H1 (cell line): ENCODE data around the gene TSPAN3. TPM values are rescaled to one million over a fixed set of nuclear protein-coding genes. Genes with fewer than 3 reads are reported as not detected.
A peak's percentile ranks its signal among the peaks of the same experiment; 100 is the strongest.

Experiments
- CTCF ChIA-PET: fragments of 300-600 bp; sonication (Branson Sonifier 250); formaldehyde crosslinking; loops from one replicate; lab custom pipeline; 2021; ENCODE audit not compliant: partially characterized antibody; lab: Charles Lee
- POLR2A ChIA-PET: fragments of 300-600 bp; sonication (Branson Sonifier 250); formaldehyde crosslinking; loops from one replicate; lab custom pipeline; 2021; ENCODE audit warnings: inconsistent platforms; ENCODE audit not compliant: partially characterized antibody; lab: Charles Lee
- DNase-seq, 2 experiments: peaks; one replicate each; pipeline versions ENCODE4 v3.0.0 to v3.0.0-alpha.2; 2010 to 2022; ENCODE audit warnings: low spot score in 2 of 2, low read depth in 1 of 2, mixed read lengths in 1 of 2
- FAIRE-seq: peaks from 2 replicates; lab custom pipeline; 2011; peaks lifted over from hg19 to GRCh38; lab: Jason Lieb, UNC
- H2AFZ ChIP-seq: 2 replicates; pipeline ENCODE4 v1.8.1; 2012; ENCODE audit warnings: low read length, inconsistent platforms
- H2AK5ac ChIP-seq: 2 replicates; pipeline ENCODE4 v1.6.1; 2013; ENCODE audit warnings: low read depth, low read length
- H2BK120ac ChIP-seq: replicated peaks from 2 replicates; pipeline ENCODE3; 2013; ENCODE audit warnings: low read depth, low read length, inconsistent platforms
- H2BK12ac ChIP-seq: 2 replicates; pipeline ENCODE4 v1.6.1; 2013; ENCODE audit warnings: low read depth, low read length
- H2BK15ac ChIP-seq: 2 replicates; pipeline ENCODE4 v1.6.1; 2013; ENCODE audit warnings: low read length
- H2BK20ac ChIP-seq: 2 replicates; pipeline ENCODE4 v1.6.1; 2013; ENCODE audit warnings: low read length
- H2BK5ac ChIP-seq: 2 replicates; pipeline ENCODE4 v1.6.1; 2013; ENCODE audit warnings: low read depth, low read length
- H3K14ac ChIP-seq: 2 replicates; pipeline ENCODE4 v1.6.1; 2013; ENCODE audit warnings: inconsistent platforms; ENCODE audit not compliant: insufficient read length
- H3K18ac ChIP-seq: 2 replicates; pipeline ENCODE4 v1.6.1; 2013; ENCODE audit warnings: low read length; ENCODE audit errors: extremely low read depth
- H3K23ac ChIP-seq: 2 replicates; pipeline ENCODE4 v1.6.1; 2013; ENCODE audit warnings: inconsistent platforms; ENCODE audit not compliant: insufficient read length
- H3K23me2 ChIP-seq: 2 replicates; pipeline ENCODE4 v1.6.1; 2013; ENCODE audit warnings: low read depth, low read length
- H3K27ac ChIP-seq: 2 replicates; pipeline ENCODE4 v1.6.1; 2011; ENCODE audit warnings: low read depth, low read length, inconsistent platforms
- H3K27me3 ChIP-seq, 4 experiments: replicated peaks in 1 of 4; 1 replicate in 1 of 4; 2 replicates in 3 of 4; pipeline versions ENCODE4 v1.6.1 to v1.8.1; 2011 to 2013; ENCODE audit warnings: low read length in 3 of 4, mild to moderate bottlenecking in 3 of 4, inconsistent platforms in 2 of 4, mixed read lengths in 2 of 4, moderate library complexity in 1 of 4; ENCODE audit not compliant: control insufficient read depth in 3 of 4, insufficient read depth in 3 of 4; ENCODE audit errors: extremely low read depth in 1 of 4
- H3K36me3 ChIP-seq, 4 experiments: 2 replicates each; pipeline versions ENCODE4 v1.6.1 to v1.8.1; 2011 to 2013; ENCODE audit warnings: mild to moderate bottlenecking in 4 of 4, low read length in 3 of 4, moderate library complexity in 2 of 4, control low read depth in 1 of 4, inconsistent platforms in 1 of 4; ENCODE audit not compliant: insufficient read depth in 4 of 4, control insufficient read depth in 2 of 4
- H3K4ac ChIP-seq: replicated peaks from 2 replicates; pipeline ENCODE3; 2013; ENCODE audit warnings: low read length, low read depth, mixed read lengths, inconsistent platforms; ENCODE audit not compliant: insufficient read length
- H3K4me1 ChIP-seq, 4 experiments: replicated peaks in 1 of 4; 1 replicate in 1 of 4; 2 replicates in 3 of 4; pipeline versions ENCODE4 v1.6.1 to v1.8.1; 2011 to 2013; ENCODE audit warnings: low read length in 3 of 4, inconsistent platforms in 2 of 4, mixed read lengths in 1 of 4; ENCODE audit not compliant: insufficient read depth in 4 of 4, control insufficient read depth in 3 of 4
- H3K4me2 ChIP-seq, 2 experiments: 2 replicates each; pipeline versions ENCODE4 v1.6.1 to v1.8.1; 2011 to 2013; ENCODE audit warnings: low read depth in 2 of 2, low read length in 2 of 2, control low read depth in 1 of 2, inconsistent platforms in 1 of 2, mild to moderate bottlenecking in 1 of 2; ENCODE audit not compliant: insufficient read depth in 1 of 2
- H3K4me3 ChIP-seq, 4 experiments: fragments of 200-600, 300-600 bp in 1 of 4; sonication (generic), shearing (Covaris generic), sonication (Bioruptor Twin) in 1 of 4; 2 replicates each; pipeline versions ENCODE4 v1.5.1 to v1.8.1; 2011 to 2016; ENCODE audit warnings: low read length in 4 of 4, low read depth in 3 of 4, control low read depth in 2 of 4, inconsistent platforms in 2 of 4, mild to moderate bottlenecking in 2 of 4, mixed read lengths in 1 of 4, moderate library complexity in 1 of 4; ENCODE audit not compliant: insufficient read depth in 2 of 4; ENCODE audit errors: extremely low read depth in 1 of 4
- H3K56ac ChIP-seq: replicated peaks from 2 replicates; pipeline ENCODE3; 2013; ENCODE audit warnings: low read depth, mild to moderate bottlenecking, mixed read lengths, low read length, inconsistent platforms; ENCODE audit not compliant: insufficient read length
- H3K79me1 ChIP-seq: 2 replicates; pipeline ENCODE4 v1.6.1; 2013; ENCODE audit warnings: low read depth, low read length, control low read depth
- H3K79me2 ChIP-seq, 2 experiments: 2 replicates each; pipeline versions ENCODE4 v1.6.1 to v1.8.1; 2012 to 2013; ENCODE audit warnings: low read length in 2 of 2, mild to moderate bottlenecking in 2 of 2, inconsistent platforms in 1 of 2; ENCODE audit not compliant: insufficient read depth in 2 of 2, control insufficient read depth in 1 of 2
- H3K9ac ChIP-seq, 4 experiments: replicated peaks in 1 of 4; 1 replicate in 1 of 4; 2 replicates in 3 of 4; pipeline versions ENCODE4 v1.6.1 to v1.8.1; 2011 to 2013; ENCODE audit warnings: low read depth in 3 of 4, low read length in 3 of 4, control low read depth in 2 of 4, mild to moderate bottlenecking in 2 of 4, moderate library complexity in 2 of 4, inconsistent platforms in 1 of 4; ENCODE audit errors: extremely low read depth in 1 of 4
- H3K9me3 ChIP-seq, 2 experiments: 2 replicates each; pipeline versions ENCODE4 v1.6.1 to v1.8.1; 2012 to 2013; ENCODE audit warnings: mild to moderate bottlenecking in 2 of 2, moderate library complexity in 2 of 2, control low read depth in 1 of 2, inconsistent platforms in 1 of 2, low read depth in 1 of 2, low read length in 1 of 2, mixed read lengths in 1 of 2; ENCODE audit not compliant: insufficient read depth in 2 of 2
- H4K20me1 ChIP-seq, 2 experiments: replicated peaks in 1 of 2; 2 replicates each; pipeline versions ENCODE3 to v1.8.1; 2011 to 2013; ENCODE audit warnings: inconsistent platforms in 2 of 2, low read length in 2 of 2, mild to moderate bottlenecking in 1 of 2; ENCODE audit not compliant: insufficient read depth in 2 of 2, control insufficient read depth in 1 of 2
- H4K5ac ChIP-seq: 2 replicates; pipeline ENCODE4 v1.6.1; 2013; ENCODE audit warnings: low read length, low read depth, mixed read lengths, inconsistent platforms; ENCODE audit not compliant: insufficient read length
- H4K8ac ChIP-seq: 2 replicates; pipeline ENCODE4 v1.8.0; 2013; ENCODE audit warnings: mild to moderate bottlenecking, moderate library complexity, low read length, inconsistent platforms; ENCODE audit not compliant: insufficient read depth; ENCODE audit errors: extremely low read depth
- H4K91ac ChIP-seq: replicated peaks from 2 replicates; pipeline ENCODE3; 2013; ENCODE audit warnings: low read length, mixed read lengths, inconsistent platforms; ENCODE audit not compliant: insufficient read length
- BRCA1 ChIP-seq: IDR thresholded peaks from 2 replicates; pipeline ENCODE4 v1.6.1; 2012; ENCODE audit warnings: low read depth, low read length, improper control_type of control experiment
- EZH2 ChIP-seq: fragments of 200-600 bp; sonication (generic); IDR thresholded peaks from 2 replicates; pipeline ENCODE4 v1.7.1; 2012; ENCODE audit warnings: low read depth, mild to moderate bottlenecking, moderate library complexity, low read length, inconsistent platforms; ENCODE audit not compliant: severe bottlenecking
- JUND ChIP-seq: IDR thresholded peaks from 2 replicates; pipeline ENCODE4 v1.6.1; 2011; ENCODE audit warnings: mild to moderate bottlenecking, improper control_type of control experiment, low read length
- MAX ChIP-seq: IDR thresholded peaks from 2 replicates; pipeline ENCODE4 v1.6.1; 2012; ENCODE audit warnings: inconsistent platforms
- RBBP5 ChIP-seq: IDR thresholded peaks from 2 replicates; pipeline ENCODE4 v1.7.1; 2012; ENCODE audit warnings: low read depth, mild to moderate bottlenecking, inconsistent platforms, low read length, moderate library complexity, borderline replicate concordance
- SRF ChIP-seq: IDR thresholded peaks from 2 replicates; pipeline ENCODE4 v1.6.1; 2011; ENCODE audit warnings: mild to moderate bottlenecking, low read depth, low read length, moderate library complexity
- TCF12 ChIP-seq: IDR thresholded peaks from 2 replicates; pipeline ENCODE4 v1.6.1; 2011; ENCODE audit warnings: low read depth, mild to moderate bottlenecking, low read length
- WGBS, 2 experiments: shearing (Covaris generic) in 1 of 2; methylation state at CpG; one replicate each; pipeline versions ENCODE4 v1.1.6 to v1.1.7; 2013 to 2015; ENCODE audit warnings: low lambda C conversion rate in 2 of 2, mixed read lengths in 2 of 2, inconsistent platforms in 1 of 2, low coverage in 1 of 2, missing lambda C conversion rate in 1 of 2; ENCODE audit not compliant: insufficient replicate concordance in 2 of 2, insufficient coverage in 1 of 2, insufficient read length in 1 of 2; ENCODE audit errors: extremely low coverage in 1 of 2, missing lambda C conversion rate in 1 of 2; 5-methylcytosine and 5-hydroxymethylcytosine counted together
- polyA plus RNA-seq, 7 experiments: library from polyadenylated mRNA; depleted of rRNA in 3 of 7; stranded (reverse) in 5 of 7; unstranded in 2 of 7; fragments of >200 nt in 5 of 7; fragments of 200-250 nt in 2 of 7; gene quantifications; 1 replicate in 5 of 7; 2 replicates in 1 of 7; 4 replicates in 1 of 7; pipeline versions ENCODE4 v1.2.1 to v1.2.3, GENCODE V29; 2011 to 2013; ENCODE audit warnings: missing spikeins in 2 of 7, mixed read lengths in 2 of 7
- total RNA-seq: library from RNA; stranded (reverse); fragmentation: NEBNext Ultra II Directional; extraction: Animal tissue kit (Norgen Biotek cat#: 25700); gene quantifications from 2 replicates; pipeline ENCODE4 v1.2.1, GENCODE V29; 2021

Gene TSPAN3
- total and polyA plus RNA-seq, 2 of the 8 experiments (the other 6 are each of a cell fraction or from before 2014, with no cell fraction given), result 107 to 238 TPM

- peak overlapping the region; percentile 51; the same call in 1 of the 2 replicates for H2BK15ac ChIP-seq
- TF ChIP-seq JUND (no peak), MAX (no peak), BRCA1 (no peak), SRF (no peak), TCF12 (no peak), EZH2 (no peak), RBBP5 (no peak)
- H2BK20ac ChIP-seq, result no peak overlapping the region
- no peak overlapping the region for H3K23ac ChIP-seq
- FAIRE-seq, result no peak
- H3K4me1 ChIP-seq, result peaks cover 0 to 5% (median under 1%) of the 10 kb centered on the region in 4 experiments; a peak in 4 of 7 replicates
- H3K4ac ChIP-seq, result no peak overlapping the region
- H3K79me1 ChIP-seq, result no peaks in the 10 kb centered on the region
- H2BK120ac ChIP-seq, result no peak overlapping the region
- no peak overlapping the region for H3K9ac ChIP-seq
- CTCF ChIA-PET, result no interaction called here
- peaks cover 0 to 4% (median 1%) of the 10 kb centered on the region in 4 experiments; a peak in 2 of 7 replicates for H3K27me3 ChIP-seq
- H2AK5ac ChIP-seq, result no peak overlapping the region
- H2BK12ac ChIP-seq, result no peak overlapping the region; the same call in 1 of the 2 replicates
- no peak for DNase-seq
- H4K8ac ChIP-seq, result no peak overlapping the region
- H3K14ac ChIP-seq, result no peak overlapping the region
- H3K27ac ChIP-seq, result no peak overlapping the region
- peak overlapping the region in 1 of 2 experiments; percentile 9; a peak in 2 of 4 replicates for H3K4me2 ChIP-seq
- no peak overlapping the region for H3K56ac ChIP-seq
- H3K18ac ChIP-seq, result 0 out of 2 replicates have a peak overlapping the region, but pooled peaks have one; percentile 76
- H3K36me3 ChIP-seq, result no peaks in the 10 kb centered on the region
- no peaks in the 10 kb centered on the region for H3K9me3 ChIP-seq
- H3K4me3 ChIP-seq, result no peak overlapping the region
- H4K91ac ChIP-seq, result no peak overlapping the region
- POLR2A ChIA-PET, result no interaction called here
- peak overlapping the region; percentile 91 for H2AFZ ChIP-seq
- WGBS, 2 experiments, result 92% methylated on average over 8 of the region's 8 CpGs; no CpG with 5 or more reads in 1 of the 2 experiments
- no peak overlapping the region for H2BK5ac ChIP-seq
- H3K79me2 ChIP-seq, result no peaks in the 10 kb centered on the region
- H3K23me2 ChIP-seq, result no peaks in the 10 kb centered on the region
- H4K20me1 ChIP-seq, result no peaks in the 10 kb centered on the region
- H4K5ac ChIP-seq, result no peak overlapping the region
These were observed 13.5 kb upstream of the TSPAN3 start for GRCh38 chr15:77084436-77084835.
